SK-N-SH (cell line): ENCODE results near the gene USP46. TPM values are rescaled to one million over a fixed set of nuclear protein-coding genes. Genes with fewer than 3 reads are reported as not detected.
A peak's percentile ranks its signal among the peaks of the same experiment; 100 is the strongest.

ENCODE experiments used
- CTCF ChIA-PET: fragments of 300-600, 350-600 bp; formaldehyde crosslinking; extraction: SDS; loops from one replicate; lab custom pipeline; 2021; lab: Yijun Ruan, JAX
- POLR2A ChIA-PET: fragments of 350-600 bp; sonication (Branson Sonifier 250); formaldehyde crosslinking; extraction: SDS; loops from one replicate; lab custom pipeline; 2020; ENCODE audit warnings: antibody characterized with exemption, inconsistent platforms; lab: Yijun Ruan, JAX
- DNase-seq: peaks from one replicate; pipeline ENCODE4 v3.0.0; 2012
- H2AFZ ChIP-seq: fragments of 200-600 bp; sonication (generic); 2 replicates; pipeline ENCODE4 v1.8.1; 2016; ENCODE audit warnings: antibody characterized with exemption, mild to moderate bottlenecking, low read depth
- H3F3A ChIP-seq: fragments of 200-600 bp; sonication (generic); replicated peaks from 2 replicates; pipeline ENCODE3; 2016; ENCODE audit warnings: antibody characterized with exemption, mild to moderate bottlenecking; ENCODE audit not compliant: insufficient read depth
- H3K27ac ChIP-seq, 2 experiments: fragments of 200-500 bp in 1 of 2; fragments of 200-600 bp in 1 of 2; sonication (Bioruptor generic) in 1 of 2; sonication (generic), shearing (Covaris generic) in 1 of 2; 2 replicates each; pipeline versions ENCODE4 v1.5.1 to v1.6.1; 2014 to 2016; ENCODE audit warnings: low read depth in 2 of 2, inconsistent platforms in 1 of 2, low read length in 1 of 2, mild to moderate bottlenecking in 1 of 2, mixed read lengths in 1 of 2
- H3K27me3 ChIP-seq: fragments of 200-600 bp; sonication (generic), shearing (Covaris generic); 2 replicates; pipeline ENCODE4 v1.6.1; 2016; ENCODE audit warnings: mixed run types; ENCODE audit not compliant: insufficient read depth
- H3K36me3 ChIP-seq, 2 experiments: fragments of 200-500 bp in 1 of 2; fragments of 200-600 bp in 1 of 2; sonication (Bioruptor generic) in 1 of 2; sonication (generic) in 1 of 2; replicated peaks in 1 of 2; 2 replicates each; pipeline versions ENCODE3 to v1.5.1; 2014 to 2016; ENCODE audit warnings: low read length in 1 of 2, mild to moderate bottlenecking in 1 of 2; ENCODE audit not compliant: insufficient read depth in 2 of 2, control insufficient read depth in 1 of 2
- H3K4me1 ChIP-seq, 2 experiments: fragments of 200-500 bp in 1 of 2; fragments of 200-600 bp in 1 of 2; sonication (Bioruptor generic) in 1 of 2; sonication (generic), shearing (Covaris generic) in 1 of 2; 2 replicates each; pipeline versions ENCODE4 v1.5.1 to v1.6.1; 2014 to 2016; ENCODE audit warnings: low read depth in 1 of 2, low read length in 1 of 2, mixed run types in 1 of 2; ENCODE audit not compliant: insufficient read depth in 2 of 2, control insufficient read depth in 1 of 2
- H3K4me2 ChIP-seq: fragments of 200-600 bp; sonication (generic), shearing (Covaris generic); 2 replicates; pipeline ENCODE4 v1.6.1; 2017; ENCODE audit warnings: mixed run types
- H3K4me3 ChIP-seq, 2 experiments: fragments of 200-500 bp in 1 of 2; fragments of 200-600 bp in 1 of 2; sonication (Bioruptor generic) in 1 of 2; sonication (generic), shearing (Covaris generic) in 1 of 2; 2 replicates each; pipeline versions ENCODE4 v1.5.1 to v1.8.1; 2014 to 2016; ENCODE audit warnings: low read depth in 2 of 2, inconsistent platforms in 1 of 2, low read length in 1 of 2, mild to moderate bottlenecking in 1 of 2, mixed read lengths in 1 of 2, moderate library complexity in 1 of 2
- H3K79me2 ChIP-seq: fragments of 200-600 bp; sonication (generic); 2 replicates; pipeline ENCODE4 v1.8.1; 2017; ENCODE audit warnings: mild to moderate bottlenecking; ENCODE audit not compliant: insufficient read depth
- H3K9ac ChIP-seq: fragments of 200-600 bp; sonication (generic); 2 replicates; pipeline ENCODE4 v1.6.1; 2017; ENCODE audit warnings: mixed run types
- H3K9me2 ChIP-seq: fragments of 200-600 bp; sonication (generic); 2 replicates; pipeline ENCODE4 v1.6.1; 2017; ENCODE audit warnings: mixed run types
- H3K9me3 ChIP-seq: fragments of 200-600 bp; sonication (generic); 2 replicates; pipeline ENCODE4 v1.6.1; 2017; ENCODE audit warnings: mixed run types, mild to moderate bottlenecking, moderate library complexity
- H4K20me1 ChIP-seq: fragments of 200-600 bp; sonication (generic); 2 replicates; pipeline ENCODE4 v1.6.1; 2017; ENCODE audit warnings: mild to moderate bottlenecking, mixed run types; ENCODE audit not compliant: insufficient read depth
- CTCF ChIP-seq: fragments of 200-600 bp; sonication (generic); IDR thresholded peaks from 2 replicates; pipeline ENCODE4 v1.6.1; 2017; ENCODE audit warnings: antibody characterized with exemption, mild to moderate bottlenecking, moderate library complexity
- EZH2phosphoT487 ChIP-seq: fragments of 200-600 bp; sonication (generic); IDR thresholded peaks from 2 replicates; pipeline ENCODE4 v1.6.1; 2017; ENCODE audit warnings: low read depth, mixed run types, mild to moderate bottlenecking, antibody characterized with exemption, moderate library complexity, borderline replicate concordance
- FOXJ3 ChIP-seq: sonication (generic); formaldehyde crosslinking; IDR thresholded peaks from 2 replicates; pipeline ENCODE4 v1.5.1; 2020; ENCODE audit warnings: mild to moderate bottlenecking, missing genetic modification reagents
- FOXM1 ChIP-seq: IDR thresholded peaks from 2 replicates; pipeline ENCODE4 v1.4.0; 2012; ENCODE audit warnings: low read depth, mild to moderate bottlenecking
- GABPA ChIP-seq: IDR thresholded peaks from 2 replicates; pipeline ENCODE4 v1.4.0; 2012; ENCODE audit warnings: low read depth, mild to moderate bottlenecking
- IRF3 ChIP-seq: fragments of 150-350 bp; IDR thresholded peaks from 2 replicates; pipeline ENCODE4 v1.6.1; 2016; ENCODE audit warnings: mild to moderate bottlenecking, low read depth, low read length
- JUND ChIP-seq: IDR thresholded peaks from 2 replicates; pipeline ENCODE4 v1.4.0; 2012
- MEF2A ChIP-seq: IDR thresholded peaks from 2 replicates; pipeline ENCODE4 v1.4.0; 2012; ENCODE audit warnings: low read depth, borderline replicate concordance
- NFIC ChIP-seq: IDR thresholded peaks from 2 replicates; pipeline ENCODE4 v1.4.0; 2012; ENCODE audit warnings: borderline replicate concordance
- NRF1 ChIP-seq: IDR thresholded peaks from 2 replicates; pipeline ENCODE4 v1.6.1; 2012; ENCODE audit warnings: low read depth, mild to moderate bottlenecking, low read length
- RXRA ChIP-seq: IDR thresholded peaks from 2 replicates; pipeline ENCODE4 v1.4.0; 2012; ENCODE audit warnings: low read depth, mild to moderate bottlenecking, borderline replicate concordance
- SIN3A ChIP-seq: IDR thresholded peaks from 2 replicates; pipeline ENCODE4 v1.6.1; 2012; ENCODE audit warnings: low read depth, mild to moderate bottlenecking, low read length, moderate library complexity, borderline replicate concordance
- TAF1 ChIP-seq: IDR thresholded peaks from 2 replicates; pipeline ENCODE4 v1.6.1; 2012; ENCODE audit warnings: low read depth, mild to moderate bottlenecking, low read length, moderate library complexity, borderline replicate concordance
- TEAD4 ChIP-seq: IDR thresholded peaks from 2 replicates; pipeline ENCODE4 v1.4.0; 2012; ENCODE audit warnings: mild to moderate bottlenecking, borderline replicate concordance; ENCODE audit not compliant: insufficient read depth
- USF2 ChIP-seq: fragments of 150-350 bp; IDR thresholded peaks from 2 replicates; pipeline ENCODE4 v1.6.1; 2017; ENCODE audit warnings: antibody characterized with exemption, low read length, low read depth, borderline replicate concordance
- YY1 ChIP-seq: IDR thresholded peaks from 2 replicates; pipeline ENCODE4 v1.4.0; 2012; ENCODE audit warnings: low read depth, mild to moderate bottlenecking
- WGBS: methylation state at CpG from one replicate; pipeline ENCODE4 v1.1.6; 2017; ENCODE audit warnings: low lambda C conversion rate; 5-methylcytosine and 5-hydroxymethylcytosine counted together
- polyA plus RNA-seq, 3 experiments: library from polyadenylated mRNA; depleted of rRNA; stranded (reverse); fragments of >200 nt; gene quantifications; 2 replicates each; pipeline ENCODE4 v1.2.3, GENCODE V29; 2012

USP46 gene
- polyA plus RNA-seq, 1 of the 3 experiments (the other 2 are of a cell fraction) = 4.5 TPM

GRCh38 chr4:52660643-52661042 is 1.5 kb upstream of the USP46 start:
- Histone ChIP-seq H3K4me3 (no peak overlapping the region), H3K27ac (no peak overlapping the region), H3K27me3 (no peaks in the 10 kb centered on the region), H3K4me2 (peak overlapping the region; percentile 74; the same call in 1 of the 2 replicates), H2AFZ (no peak overlapping the region), H3K9me3 (no peaks in the 10 kb centered on the region), H3F3A (no peaks in the 10 kb centered on the region), H3K79me2 (peaks cover 19% of the 10 kb centered on the region), H3K9ac (no peak overlapping the region), H3K36me3 (peaks cover 0 to 7% of the 10 kb centered on the region in 2 experiments), H3K9me2 (no peaks in the 10 kb centered on the region), H3K4me1 (peaks cover 8 to 14% of the 10 kb centered on the region in 2 experiments; a peak in 2 of 4 replicates), H4K20me1 (no peaks in the 10 kb centered on the region)
- ChIA-PET POLR2A (interaction anchor here (1.0 kb wide), 1 partner anchor 62 kb away, joined by 4 read pairs; no protein-coding TSS in a partner anchor), CTCF (interaction anchor here (0.9 to 1.1 kb wide), 2 partner anchors 201 to 323 kb away, joined by 3 read pairs; no protein-coding TSS in a partner anchor)
- no peak for DNase-seq
- 94% methylated on average over 6 of the region's 6 CpGs for WGBS
- TF ChIP-seq NFIC (no peak), SIN3A (no peak), RXRA (no peak), FOXJ3 (CRISPR knock-in tag) (no peak), JUND (no peak), TAF1 (no peak), FOXM1 (no peak), GABPA (no peak), MEF2A (no peak), EZH2phosphoT487 (no peak), USF2 (no peak), IRF3 (no peak), YY1 (no peak), TEAD4 (no peak), NRF1 (no peak), CTCF (no peak)
